DND-41 (cell line): ENCODE results near the gene SPATS2L.

Experiments used
- ATAC-seq: fragments of 200-7000 bp; cut with Tn5 transposase; 3 replicates; pipeline ENCODE4 v1.9.1; 2021; ENCODE audit warnings: low read depth; ENCODE audit not compliant: insufficient read depth
- DNase-seq: peaks from one replicate; pipeline ENCODE4 v3.0.0-alpha.2; 2020
- H2AFZ ChIP-seq: 2 replicates; pipeline ENCODE4 v1.6.0; 2012; ENCODE audit warnings: low read depth, low read length
- H3K27ac ChIP-seq: 2 replicates; pipeline ENCODE4 v1.5.1; 2012; ENCODE audit warnings: low read length, inconsistent platforms
- H3K27me3 ChIP-seq: fragments of 200-600 bp; sonication (generic); 2 replicates; pipeline ENCODE4 v1.6.0; 2012; ENCODE audit warnings: low read length, mild to moderate bottlenecking, inconsistent platforms; ENCODE audit not compliant: insufficient read depth, poor library complexity
- H3K36me3 ChIP-seq: 2 replicates; pipeline ENCODE4 v1.5.1; 2012; ENCODE audit warnings: low read length, inconsistent platforms; ENCODE audit not compliant: insufficient read depth
- H3K4me1 ChIP-seq: 2 replicates; pipeline ENCODE4 v1.5.1; 2012; ENCODE audit warnings: mild to moderate bottlenecking, low read length; ENCODE audit not compliant: insufficient read depth
- H3K4me2 ChIP-seq: 2 replicates; pipeline ENCODE4 v1.6.0; 2012; ENCODE audit warnings: mild to moderate bottlenecking, moderate library complexity, low read length, inconsistent platforms; ENCODE audit not compliant: insufficient read depth
- H3K4me3 ChIP-seq, 2 experiments: fragments of 200-600 bp in 1 of 2; shearing (Covaris generic) in 1 of 2; 2 replicates each; pipeline ENCODE4 v1.5.1; 2012 to 2016; ENCODE audit warnings: inconsistent platforms in 2 of 2, low read length in 2 of 2, mild to moderate bottlenecking in 2 of 2, low read depth in 1 of 2, moderate library complexity in 1 of 2
- H3K79me2 ChIP-seq: 2 replicates; pipeline ENCODE4 v1.6.0; 2012; ENCODE audit warnings: low read length, inconsistent platforms; ENCODE audit not compliant: insufficient read depth
- H3K9ac ChIP-seq: 2 replicates; pipeline ENCODE4 v1.6.0; 2012; ENCODE audit warnings: low read depth, mild to moderate bottlenecking, inconsistent platforms, low read length, moderate library complexity
- H3K9me3 ChIP-seq: 2 replicates; pipeline ENCODE4 v1.5.1; 2012; ENCODE audit warnings: low read length, moderate library complexity, mild to moderate bottlenecking, inconsistent platforms; ENCODE audit not compliant: insufficient read depth, severe bottlenecking
- H4K20me1 ChIP-seq: 2 replicates; pipeline ENCODE4 v1.6.0; 2012; ENCODE audit warnings: low read length; ENCODE audit not compliant: insufficient read depth
- EZH2 ChIP-seq: IDR thresholded peaks from 3 replicates; pipeline ENCODE4 v1.6.1; 2012; ENCODE audit warnings: borderline replicate concordance, low read depth, mild to moderate bottlenecking, moderate library complexity, low read length, inconsistent platforms; ENCODE audit not compliant: severe bottlenecking
- TF ChIP-seq, protein P1 (sequence below): IDR thresholded peaks from 2 replicates; pipeline ENCODE4 v1.5.1; 2012; ENCODE audit warnings: borderline replicate concordance, low read length, moderate library complexity, mild to moderate bottlenecking; ENCODE audit not compliant: poor library complexity, severe bottlenecking; ENCODE audit errors: extremely low read depth

SPATS2L gene

DNA sequence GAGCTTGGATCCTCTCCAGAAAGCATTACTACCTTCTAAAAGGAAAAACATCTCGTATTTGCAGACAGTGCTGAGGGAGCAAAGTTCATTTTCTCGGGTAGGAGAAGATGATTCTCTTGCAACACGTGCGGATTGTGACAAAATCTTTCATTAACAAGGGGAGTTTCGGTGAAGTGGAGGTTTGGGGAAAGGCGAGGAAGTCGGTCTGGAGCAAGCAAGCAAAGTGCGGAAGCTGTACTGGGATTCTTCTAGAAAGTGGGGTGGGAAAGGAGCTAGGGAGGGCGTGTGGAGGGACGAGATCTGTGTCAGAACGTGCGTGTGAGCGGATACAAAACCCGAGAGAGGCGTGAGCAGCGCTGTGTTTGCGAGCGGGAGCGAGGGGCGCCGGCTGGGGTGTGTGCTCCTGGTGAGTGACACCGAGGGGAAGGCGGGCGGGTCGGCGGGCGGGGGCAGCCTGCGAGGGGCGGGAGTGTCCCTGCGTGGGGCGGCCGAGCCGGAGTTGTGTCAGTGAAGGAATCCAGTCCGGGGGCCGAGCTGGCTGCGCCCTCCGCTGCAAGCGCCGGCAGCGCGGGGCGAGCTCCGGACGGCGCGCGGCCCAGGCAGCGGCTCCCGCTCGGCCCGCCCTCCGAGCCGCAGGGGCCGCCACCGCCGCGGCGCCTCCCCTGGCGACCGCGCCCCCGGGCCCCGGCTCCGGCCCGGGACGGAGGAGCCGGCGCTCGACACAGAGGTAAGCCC lies at the start of gene SPATS2L:
TSS of gene SPATS2L (plus strand) at position 498 of the 735 bp plus-strand sequence. CDS start 82,552 bp downstream, outside the sequence.
- Histone ChIP-seq H3K9ac (no peak within 1 kb of the TSS), H3K4me1 (no peaks in the 10 kb centered on the region), H3K27ac (no peak within 1 kb of the TSS), H3K4me2 (no peak within 1 kb of the TSS), H3K79me2 (no peaks in the 10 kb centered on the region), H3K9me3 (no peaks in the 10 kb centered on the region), H3K27me3 (peaks cover 2% of the 10 kb centered on the region), H4K20me1 (no peaks in the 10 kb centered on the region), H2AFZ (no peak within 1 kb of the TSS), H3K4me3 (no peak within 1 kb of the TSS), H3K36me3 (no peaks in the 10 kb centered on the region)
- DNase-seq (no peak), ATAC-seq (no peak)
- no peak for TF ChIP-seq EZH2
- TF ChIP-seq, protein P1, sequence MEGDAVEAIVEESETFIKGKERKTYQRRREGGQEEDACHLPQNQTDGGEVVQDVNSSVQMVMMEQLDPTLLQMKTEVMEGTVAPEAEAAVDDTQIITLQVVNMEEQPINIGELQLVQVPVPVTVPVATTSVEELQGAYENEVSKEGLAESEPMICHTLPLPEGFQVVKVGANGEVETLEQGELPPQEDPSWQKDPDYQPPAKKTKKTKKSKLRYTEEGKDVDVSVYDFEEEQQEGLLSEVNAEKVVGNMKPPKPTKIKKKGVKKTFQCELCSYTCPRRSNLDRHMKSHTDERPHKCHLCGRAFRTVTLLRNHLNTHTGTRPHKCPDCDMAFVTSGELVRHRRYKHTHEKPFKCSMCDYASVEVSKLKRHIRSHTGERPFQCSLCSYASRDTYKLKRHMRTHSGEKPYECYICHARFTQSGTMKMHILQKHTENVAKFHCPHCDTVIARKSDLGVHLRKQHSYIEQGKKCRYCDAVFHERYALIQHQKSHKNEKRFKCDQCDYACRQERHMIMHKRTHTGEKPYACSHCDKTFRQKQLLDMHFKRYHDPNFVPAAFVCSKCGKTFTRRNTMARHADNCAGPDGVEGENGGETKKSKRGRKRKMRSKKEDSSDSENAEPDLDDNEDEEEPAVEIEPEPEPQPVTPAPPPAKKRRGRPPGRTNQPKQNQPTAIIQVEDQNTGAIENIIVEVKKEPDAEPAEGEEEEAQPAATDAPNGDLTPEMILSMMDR: no peak

- H3K4me2 ChIP-seq: no peak overlapping the region
- DNase-seq: no peak
- no peak for ATAC-seq
- H3K9ac ChIP-seq: no peak overlapping the region
- H3K79me2 ChIP-seq: no peaks in the 10 kb centered on the region
- no peak overlapping the region for H3K27ac ChIP-seq
- H4K20me1 ChIP-seq: no peaks in the 10 kb centered on the region
- no peaks in the 10 kb centered on the region for H3K36me3 ChIP-seq
- TF ChIP-seq EZH2: no peak
- TF ChIP-seq, protein P1: no peak
- H3K4me1 ChIP-seq: no peaks in the 10 kb centered on the region
- no peak overlapping the region for H2AFZ ChIP-seq
- no peaks in the 10 kb centered on the region for H3K9me3 ChIP-seq
- H3K4me3 ChIP-seq: no peak overlapping the region
- peaks cover 18% of the 10 kb centered on the region for H3K27me3 ChIP-seq
Observed at GRCh38 chr2:200257570-200257969, 48.9 kb upstream of the SPATS2L start.

GRCh38 chr2:200258081-200258480 lies 48.4 kb upstream of the SPATS2L start:
- Histone ChIP-seq H3K36me3 (no peaks in the 10 kb centered on the region), H2AFZ (no peak overlapping the region), H3K4me1 (no peaks in the 10 kb centered on the region), H3K27me3 (peaks cover 18% of the 10 kb centered on the region), H4K20me1 (no peaks in the 10 kb centered on the region), H3K9me3 (no peaks in the 10 kb centered on the region), H3K9ac (no peak overlapping the region), H3K4me2 (no peak overlapping the region), H3K27ac (no peak overlapping the region), H3K79me2 (no peaks in the 10 kb centered on the region), H3K4me3 (no peak overlapping the region)
- ATAC-seq: no peak
- DNase-seq: no peak
- TF ChIP-seq EZH2: no peak
- TF ChIP-seq, protein P1: no peak
